HL-60 (cell line): ENCODE data around the gene DENND4A.

Experiments
- CTCF ChIP-seq: IDR thresholded peaks from one replicate; pipeline ENCODE4 v1.5.1; 2011; ENCODE audit warnings: low read length, control low read depth, inconsistent platforms; ENCODE audit not compliant: insufficient read depth
- POLR2AphosphoS5 ChIP-seq: IDR thresholded peaks from 2 replicates; pipeline ENCODE4 v1.6.1; 2012; ENCODE audit warnings: low read depth
- REST ChIP-seq: IDR thresholded peaks from 2 replicates; pipeline ENCODE4 v1.6.1; 2012; ENCODE audit warnings: low read depth; ENCODE audit not compliant: insufficient replicate concordance

DNA sequence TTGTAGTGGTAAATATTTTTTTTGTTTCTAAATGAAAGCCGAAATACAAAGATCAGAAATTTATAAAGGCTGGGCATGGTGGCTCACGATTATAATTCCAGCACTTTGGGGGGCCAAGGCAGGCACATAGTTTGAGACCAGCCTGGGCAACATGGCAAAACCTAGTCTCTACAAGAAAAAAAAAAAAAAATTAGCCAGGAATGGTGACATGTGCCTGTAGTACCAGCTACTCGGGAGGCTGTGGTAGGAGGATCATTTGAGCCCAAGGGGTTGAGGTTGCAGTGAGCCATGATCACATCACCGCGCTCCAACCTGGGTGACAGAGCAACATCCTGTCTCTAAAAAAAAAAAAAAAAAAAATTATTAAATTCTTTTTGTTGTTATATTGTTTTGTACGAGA, 6.9 kb downstream of the DENND4A start:
- TF ChIP-seq REST, result no peak
- TF ChIP-seq CTCF, result no peak
- no peak for TF ChIP-seq POLR2AphosphoS5
